Stimulated activated naive CD4-positive, alpha-beta T cell treated with Interleukin-2 at 50 U/mL for 16 hours (primary cell): ENCODE measurements around the gene ORAI1.
"Not testable (repeated sequence)": the region's sequence is repeated elsewhere in the genome, so short reads cannot be mapped to it uniquely, and the experiment has no call there.

Experiments
- DNase-seq: peaks from one replicate; lab custom pipeline; 2025; lab: John Stamatoyannopoulos, UW

Gene ORAI1

DNA sequence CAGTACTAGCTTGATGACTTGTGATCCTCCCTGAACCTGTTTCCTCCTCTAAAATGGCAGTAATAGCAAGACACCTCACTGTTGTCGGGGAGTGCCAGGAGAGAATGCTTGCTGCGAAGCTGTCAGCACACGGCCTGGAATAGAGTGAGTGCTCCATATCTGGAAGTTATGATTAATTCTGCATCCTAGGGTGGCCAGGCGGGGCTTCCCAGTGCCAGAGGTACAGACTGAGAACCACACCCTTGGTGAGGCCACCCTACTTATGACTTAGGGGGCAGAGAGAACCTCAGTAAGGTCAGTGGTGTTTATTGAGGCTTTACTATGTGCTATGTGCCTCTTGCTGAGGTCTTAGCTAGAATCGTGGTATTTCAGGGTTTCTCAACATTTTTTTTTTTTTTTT lies 23.0 kb downstream of the ORAI1 start:
- no peak for DNase-seq

GRCh38 chr12:121649819-121650353 lies 23.6 kb downstream of the ORAI1 start:
- no peak for DNase-seq

GRCh38 chr12:121651320-121651719 lies 25.0 kb downstream of the ORAI1 start:
- no peak for DNase-seq

DNA sequence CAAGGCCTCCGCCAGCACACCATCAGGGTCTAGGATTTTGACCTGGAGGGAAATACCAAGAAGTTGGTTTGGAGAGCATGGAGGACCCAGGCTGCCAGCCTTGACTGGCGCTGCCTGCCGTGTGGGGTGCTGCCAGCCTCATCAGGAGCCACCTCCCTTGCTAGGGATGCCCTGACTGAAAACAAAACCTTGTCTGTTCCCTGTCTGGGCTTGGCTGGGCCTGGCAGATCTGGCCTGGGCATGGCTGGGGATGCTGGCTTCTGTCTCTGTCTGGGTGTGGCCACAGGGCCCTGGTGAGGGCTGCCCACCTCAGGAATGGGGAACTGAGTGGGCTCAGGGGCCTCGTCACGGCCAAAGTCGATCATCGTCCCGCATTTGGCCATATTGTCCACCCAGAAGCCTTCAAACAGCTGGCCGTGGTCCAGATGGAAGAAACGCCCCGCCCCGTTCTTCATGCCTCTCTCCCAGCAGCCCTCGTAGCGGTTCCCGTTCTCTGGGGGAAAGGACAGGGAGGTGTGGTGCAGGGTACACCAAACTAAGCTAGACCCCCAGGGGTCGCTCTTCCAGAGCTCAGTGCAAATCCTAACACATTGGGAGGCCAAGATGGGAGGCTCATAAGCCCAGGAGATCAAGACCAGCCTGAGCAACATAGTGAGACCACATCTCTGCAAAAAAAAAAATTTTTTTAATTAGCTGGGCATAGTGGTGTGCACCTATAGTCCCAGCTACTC lies 26.6 kb downstream of the ORAI1 start:
- DNase-seq = no peak

GRCh38 chr12:121653999-121654398 lies 27.7 kb downstream of the ORAI1 start:
- DNase-seq = no peak

GRCh38 chr12:121656122-121656521 lies 29.8 kb downstream of the ORAI1 start:
- DNase-seq = no peak

DNA sequence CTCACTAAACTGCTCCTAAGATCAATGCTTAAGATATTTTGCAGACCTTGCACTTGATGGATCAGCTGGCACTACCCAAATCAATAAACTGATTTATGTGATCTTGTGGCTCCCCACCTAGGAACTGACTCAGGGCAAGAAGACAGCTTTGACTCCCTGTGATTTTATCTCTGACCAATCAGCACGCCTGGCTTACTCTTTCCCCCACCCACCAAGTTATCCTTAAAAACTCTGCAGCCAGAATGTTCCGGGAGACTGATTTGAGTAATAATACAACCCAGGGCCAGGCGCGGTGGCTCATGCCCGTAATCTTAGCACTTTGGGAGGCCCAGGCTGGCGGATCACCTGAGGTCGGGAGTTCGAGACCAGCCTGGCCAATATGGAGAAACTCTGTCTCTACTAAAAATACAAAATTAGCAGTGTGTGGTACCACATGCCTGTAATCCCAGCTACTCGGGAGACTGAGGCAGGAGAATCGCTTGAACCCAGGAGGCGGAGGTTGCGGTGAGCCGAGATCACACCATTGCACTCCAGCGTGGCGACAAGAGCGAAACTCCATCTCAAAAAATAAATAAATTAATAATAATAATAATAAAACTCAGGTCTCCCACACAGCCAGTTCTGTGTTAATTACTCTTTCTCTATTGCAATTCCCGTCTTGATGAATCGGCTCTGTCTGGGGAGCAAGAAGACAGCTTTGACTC lies 31.1 kb downstream of the ORAI1 start:
- DNase-seq = no peak

GRCh38 chr12:121661353-121662105 lies 35.2 kb downstream of the ORAI1 start:
- DNase-seq = not testable (repeated sequence)

DNA sequence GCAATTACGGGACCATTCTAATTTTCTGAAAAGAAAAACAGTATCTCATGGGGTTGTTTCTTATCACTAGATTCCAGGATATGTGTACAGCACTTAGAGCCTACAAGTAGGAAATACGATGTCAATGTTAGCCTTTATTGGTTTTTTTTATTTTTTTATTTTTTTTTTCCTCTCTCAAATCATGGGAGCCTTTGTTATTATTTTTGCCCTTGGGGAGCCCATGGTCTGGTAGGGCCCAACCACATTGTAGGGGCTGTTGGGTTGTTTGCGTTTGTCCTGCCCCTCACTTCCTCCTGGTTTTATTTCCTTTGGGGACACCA lies 37.2 kb downstream of the ORAI1 start:
- no peak for DNase-seq

DNA sequence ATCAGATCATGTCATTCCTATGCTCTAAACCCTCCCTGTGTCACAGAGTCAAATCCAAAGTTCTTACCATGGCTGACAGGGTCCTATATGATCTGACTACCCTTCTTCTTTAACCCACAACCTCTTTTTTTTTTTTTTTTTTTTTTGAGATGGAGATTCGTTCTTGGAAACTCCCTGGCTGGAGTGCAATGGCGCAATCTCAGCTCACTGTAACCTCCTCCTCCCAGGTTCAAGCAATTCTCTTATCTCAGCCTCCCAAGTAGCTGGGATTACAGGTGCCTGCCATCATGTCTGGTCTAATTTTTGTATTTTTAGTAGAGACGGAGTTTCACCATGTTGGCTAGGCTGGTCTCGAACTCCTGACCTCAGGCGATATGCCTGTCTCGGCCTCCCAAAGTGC lies 40.5 kb downstream of the ORAI1 start:
- DNase-seq = not testable (repeated sequence)

GRCh38 chr12:121668750-121669520 lies 42.6 kb downstream of the ORAI1 start:
- peak; percentile 48 for DNase-seq

GRCh38 chr12:121669521-121669900 lies 43.2 kb downstream of the ORAI1 start, which contains the start of gene MORN3:
Gene MORN3, minus strand, starts transcription at chr12:121669654. Its CDS starts 171 bp downstream, at chr12:121669483.
- no peak for DNase-seq

- DNase-seq = peak; percentile 7
Observed at GRCh38 chr12:121673013-121673511, 46.7 kb downstream of the ORAI1 start.

DNA sequence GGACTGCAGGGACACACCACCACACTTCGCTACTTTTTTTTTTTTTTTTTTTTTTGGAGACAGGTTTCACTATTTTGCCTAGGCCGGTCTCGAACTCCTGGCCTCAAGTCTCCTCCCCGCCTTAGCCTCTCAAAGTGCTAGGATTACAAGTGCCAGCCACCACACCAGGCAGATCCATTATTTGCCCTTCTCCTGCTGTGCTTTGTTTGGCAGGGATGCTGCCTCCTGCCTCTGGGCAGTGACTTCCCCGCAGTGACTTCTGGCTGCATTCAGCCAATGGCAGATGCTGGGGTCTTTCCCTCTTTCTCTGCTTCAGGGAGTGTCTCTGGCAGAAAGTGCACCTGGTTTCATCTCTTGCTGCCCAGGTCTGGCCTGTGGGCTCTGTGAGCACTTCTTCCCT lies 49.9 kb downstream of the ORAI1 start:
- DNase-seq = no peak

- DNase-seq = no peak
Observed at GRCh38 chr12:121678305-121678704, 52.0 kb downstream of the ORAI1 start.

- DNase-seq = no peak
Observed at GRCh38 chr12:121678716-121679300, 52.5 kb downstream of the ORAI1 start.

GRCh38 chr12:121679661-121680197 lies 53.4 kb downstream of the ORAI1 start:
- not testable (repeated sequence) for DNase-seq

- DNase-seq = no peak
Observed at GRCh38 chr12:121688966-121689365, 62.6 kb downstream of the ORAI1 start.

DNA sequence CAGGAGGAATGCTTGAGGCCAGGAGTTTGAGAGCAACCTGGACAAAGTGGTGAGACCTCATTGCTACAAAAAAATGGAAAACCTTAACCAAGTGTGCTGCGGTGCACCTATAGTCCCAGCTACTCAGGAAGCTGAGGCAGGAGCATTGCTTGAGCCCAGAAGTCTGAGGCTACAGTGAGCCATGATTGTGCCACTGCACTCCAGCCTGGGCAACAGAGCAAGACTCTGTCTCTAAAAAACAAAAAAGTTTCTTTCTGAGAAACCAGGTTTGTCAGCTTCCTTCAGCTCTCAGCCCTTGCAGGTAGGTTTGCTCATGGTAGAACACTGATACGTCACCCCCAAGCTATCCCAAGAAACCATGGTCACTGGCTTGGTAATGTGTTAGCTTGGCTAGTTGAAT lies 63.1 kb downstream of the ORAI1 start:
- DNase-seq = no peak
